ENCODE results near the gene SLC2A1. TPM values are rescaled to one million over a fixed set of nuclear protein-coding genes. Genes with fewer than 3 reads are reported as not detected.
A peak's percentile ranks its signal among the peaks of the same experiment; 100 is the strongest.

The SLC2A1 gene
- total and polyA plus RNA-seq, 2 of the 13 experiments (the other 11 are each of a cell fraction or from before 2014, with no cell fraction given) = 125 to 423 TPM

GRCh38 chr1:42990757-42991346 lies 32.2 kb upstream of the SLC2A1 start (continued):
- TF ChIP-seq, protein P1, sequence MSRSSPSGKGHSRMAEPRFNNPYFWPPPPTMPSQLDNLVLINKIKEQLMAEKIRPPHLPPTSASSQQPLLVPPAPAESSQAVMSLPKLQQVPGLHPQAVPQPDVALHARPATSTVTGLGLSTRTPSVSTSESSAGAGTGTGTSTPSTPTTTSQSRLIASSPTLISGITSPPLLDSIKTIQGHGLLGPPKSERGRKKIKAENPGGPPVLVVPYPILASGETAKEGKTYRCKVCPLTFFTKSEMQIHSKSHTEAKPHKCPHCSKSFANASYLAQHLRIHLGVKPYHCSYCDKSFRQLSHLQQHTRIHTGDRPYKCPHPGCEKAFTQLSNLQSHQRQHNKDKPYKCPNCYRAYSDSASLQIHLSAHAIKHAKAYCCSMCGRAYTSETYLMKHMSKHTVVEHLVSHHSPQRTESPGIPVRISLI (CRISPR knock-in tag; IDR thresholded peaks at IDR 0.05; ENCODE audit: borderline replicate concordance) = peak; percentile 88
- TF ChIP-seq ZMYM2 (CRISPR knock-in tag; IDR thresholded peaks at IDR 0.05) = no peak
- TF ChIP-seq, protein P2, sequence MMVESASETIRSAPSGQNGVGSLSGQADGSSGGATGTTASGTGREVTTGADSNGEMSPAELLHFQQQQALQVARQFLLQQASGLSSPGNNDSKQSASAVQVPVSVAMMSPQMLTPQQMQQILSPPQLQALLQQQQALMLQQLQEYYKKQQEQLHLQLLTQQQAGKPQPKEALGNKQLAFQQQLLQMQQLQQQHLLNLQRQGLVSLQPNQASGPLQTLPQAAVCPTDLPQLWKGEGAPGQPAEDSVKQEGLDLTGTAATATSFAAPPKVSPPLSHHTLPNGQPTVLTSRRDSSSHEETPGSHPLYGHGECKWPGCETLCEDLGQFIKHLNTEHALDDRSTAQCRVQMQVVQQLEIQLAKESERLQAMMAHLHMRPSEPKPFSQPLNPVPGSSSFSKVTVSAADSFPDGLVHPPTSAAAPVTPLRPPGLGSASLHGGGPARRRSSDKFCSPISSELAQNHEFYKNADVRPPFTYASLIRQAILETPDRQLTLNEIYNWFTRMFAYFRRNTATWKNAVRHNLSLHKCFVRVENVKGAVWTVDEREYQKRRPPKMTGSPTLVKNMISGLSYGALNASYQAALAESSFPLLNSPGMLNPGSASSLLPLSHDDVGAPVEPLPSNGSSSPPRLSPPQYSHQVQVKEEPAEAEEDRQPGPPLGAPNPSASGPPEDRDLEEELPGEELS (CRISPR knock-in tag; IDR thresholded peaks at IDR 0.05) = peak; percentile 66; the same call in 1 of the 2 replicates
- TF ChIP-seq GFI1 (CRISPR knock-in tag; IDR thresholded peaks at IDR 0.05; ENCODE audit: borderline replicate concordance) = peak; percentile 46; the same call in 1 of the 2 replicates
- TF ChIP-seq HNF4A (CRISPR knock-in tag; IDR thresholded peaks at IDR 0.05) = peak; percentile 61
- TF ChIP-seq, protein P3, sequence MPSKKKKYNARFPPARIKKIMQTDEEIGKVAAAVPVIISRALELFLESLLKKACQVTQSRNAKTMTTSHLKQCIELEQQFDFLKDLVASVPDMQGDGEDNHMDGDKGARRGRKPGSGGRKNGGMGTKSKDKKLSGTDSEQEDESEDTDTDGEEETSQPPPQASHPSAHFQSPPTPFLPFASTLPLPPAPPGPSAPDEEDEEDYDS (CRISPR knock-in tag; IDR thresholded peaks at IDR 0.05) = 0 out of 2 replicates have a peak, but pooled peaks have one; percentile 19
- TF ChIP-seq IRF2 (CRISPR knock-in tag; IDR thresholded peaks at IDR 0.05) = 0 out of 2 replicates have a peak, but pooled peaks have one; percentile 6
- TF ChIP-seq ZNF781 (CRISPR knock-in tag; IDR thresholded peaks at IDR 0.05; ENCODE audit: borderline replicate concordance, not compliant biosample characterization) = no peak
- TF ChIP-seq EP300 (IDR thresholded peaks at IDR 0.05; ENCODE audit: low read depth in 2 of 2, low read length in 2 of 2) = peak in 1 of 2 experiments; percentile 77; a peak in 2 of 4 replicates
- TF ChIP-seq EP300 (CRISPR knock-in tag; IDR thresholded peaks at IDR 0.05; ENCODE audit: borderline replicate concordance) = no peak; the same call in 1 of the 2 replicates
- peak; percentile 58; the same call in 1 of the 2 replicates for TF ChIP-seq ARID5B (CRISPR knock-in tag; IDR thresholded peaks at IDR 0.05)
- TF ChIP-seq FOXO1 (CRISPR knock-in tag; IDR thresholded peaks at IDR 0.05) = peak; percentile 55; the same call in 1 of the 2 replicates
- TF ChIP-seq THAP11 (CRISPR knock-in tag; IDR thresholded peaks at IDR 0.05) = 0 out of 2 replicates have a peak, but pooled peaks have one; percentile 16
- no peak; the same call in 1 of the 2 replicates for TF ChIP-seq ZKSCAN8 (CRISPR knock-in tag; IDR thresholded peaks at IDR 0.05; ENCODE audit: borderline replicate concordance)
- peak; percentile 74; the same call in 1 of the 2 replicates for TF ChIP-seq SOX5 (CRISPR knock-in tag; IDR thresholded peaks at IDR 0.05; ENCODE audit: borderline replicate concordance)
- no peak for TF ChIP-seq MTA3 (CRISPR knock-in tag; IDR thresholded peaks at IDR 0.05)
- TF ChIP-seq SP5 (CRISPR knock-in tag; IDR thresholded peaks at IDR 0.05; ENCODE audit: borderline replicate concordance, low read depth) = peak; percentile 41; the same call in 1 of the 2 replicates
- no peak for TF ChIP-seq SOX13 (IDR thresholded peaks at IDR 0.05)
- peak in 1 of 2 experiments; percentile 64; a peak in 2 of 4 replicates for TF ChIP-seq SOX13 (CRISPR knock-in tag; conservative IDR thresholded peaks at IDR 0.05 in 1 of 2, IDR thresholded peaks at IDR 0.05 in 1 of 2)
- peak; percentile 36; the same call in 1 of the 2 replicates for TF ChIP-seq DMAP1 (CRISPR knock-in tag; IDR thresholded peaks at IDR 0.05)
- peak; percentile 34; the same call in 1 of the 2 replicates for TF ChIP-seq MIXL1 (CRISPR knock-in tag; IDR thresholded peaks at IDR 0.05)
- TF ChIP-seq ZNF292 (CRISPR knock-in tag; IDR thresholded peaks at IDR 0.05; ENCODE audit: borderline replicate concordance, low read depth) = no peak
